GM21360 (cell line): Measurements from ENCODE around the gene PBX1.
A peak's percentile ranks its signal among the peaks of the same experiment; 100 is the strongest.

ENCODE experiments used
- ATAC-seq: cut with Tn5 transposase; IDR thresholded peaks from one replicate; pipeline ENCODE4 v1.9.1; 2021; ENCODE audit warnings: mild to moderate bottlenecking, moderate library complexity; ENCODE audit not compliant: unreplicated experiment

PBX1 gene

GRCh38 chr1:164771041-164771618 lies 212.1 kb downstream of the PBX1 start:
- no peak for ATAC-seq

- no peak for ATAC-seq
Observed at GRCh38 chr1:164771619-164772361, 212.8 kb downstream of the PBX1 start.

GRCh38 chr1:164772635-164773034 lies 213.7 kb downstream of the PBX1 start:
- ATAC-seq, result peak; percentile 89

- no peak for ATAC-seq
Observed at GRCh38 chr1:164773102-164773501, 214.1 kb downstream of the PBX1 start.

GRCh38 chr1:164774413-164774812 lies 215.4 kb downstream of the PBX1 start:
- no peak for ATAC-seq

GRCh38 chr1:164774819-164775654 lies 216.1 kb downstream of the PBX1 start:
- ATAC-seq, result no peak

- no peak for ATAC-seq
Observed at GRCh38 chr1:164777518-164777917, 218.5 kb downstream of the PBX1 start.

GRCh38 chr1:164779376-164779775 lies 220.4 kb downstream of the PBX1 start:
- ATAC-seq, result no peak

- ATAC-seq, result no peak
Observed at GRCh38 chr1:164780111-164780812, 221.3 kb downstream of the PBX1 start.

GRCh38 chr1:164780863-164781262 lies 221.9 kb downstream of the PBX1 start:
- ATAC-seq, result no peak

GRCh38 chr1:164781972-164782371 lies 223.0 kb downstream of the PBX1 start:
- ATAC-seq, result no peak

GRCh38 chr1:164783778-164784555 lies 225.0 kb downstream of the PBX1 start:
- ATAC-seq, result no peak

- no peak for ATAC-seq
Observed at GRCh38 chr1:164784960-164785359, 226.0 kb downstream of the PBX1 start.

GRCh38 chr1:164785841-164786534 lies 227.0 kb downstream of the PBX1 start:
- ATAC-seq, result no peak

- ATAC-seq, result peak; percentile 96
Observed at GRCh38 chr1:164786980-164787833, 228.2 kb downstream of the PBX1 start.

- ATAC-seq, result no peak
Observed at GRCh38 chr1:164787834-164788231, 228.8 kb downstream of the PBX1 start.

- ATAC-seq, result no peak
Observed at GRCh38 chr1:164790081-164790480, 231.1 kb downstream of the PBX1 start.

- no peak for ATAC-seq
Observed at GRCh38 chr1:164792410-164793004, 233.5 kb downstream of the PBX1 start.
